Psoas muscle (tissue), 8 donors: ENCODE measurements around the gene DNPEP. TPM values are rescaled to one million over a fixed set of nuclear protein-coding genes. Genes with fewer than 3 reads are reported as not detected.

Source experiments
- ATAC-seq, 4 donors: fragments of 200-7000 bp; cut with Tn5 transposase; one replicate each; pipeline ENCODE4 v1.9.1; 2020; ENCODE audit warnings: moderate library complexity in 3 of 4, mild to moderate bottlenecking in 2 of 4
- DNase-seq, 2 donors: peaks; one replicate each; pipeline ENCODE4 v3.0.0-alpha.2; 2020
- H3K27ac ChIP-seq: fragments of 200-600 bp; one replicate; pipeline ENCODE4 v1.8.0; 2022
- H3K27me3 ChIP-seq, 3 donors: fragments of 200-600 bp in 1 of 3; one replicate each; pipeline versions ENCODE4 v1.6.1 to v1.8.0; 2013 to 2022; ENCODE audit warnings: low read length in 2 of 3, mild to moderate bottlenecking in 2 of 3, moderate library complexity in 1 of 3; ENCODE audit not compliant: insufficient read depth in 3 of 3
- H3K36me3 ChIP-seq, 2 donors: fragments of 200-600 bp in 1 of 2; one replicate each; pipeline versions ENCODE4 v1.6.1 to v1.8.0; 2013 to 2022; ENCODE audit warnings: low read depth in 1 of 2, mild to moderate bottlenecking in 1 of 2, moderate library complexity in 1 of 2; ENCODE audit not compliant: insufficient read depth in 1 of 2
- H3K4me1 ChIP-seq: fragments of 200-600 bp; one replicate; pipeline ENCODE4 v1.8.0; 2022
- H3K4me3 ChIP-seq: fragments of 200-600 bp; one replicate; pipeline ENCODE4 v1.8.0; 2022; ENCODE audit warnings: mild to moderate bottlenecking
- H3K9me3 ChIP-seq: fragments of 200-600 bp; one replicate; pipeline ENCODE4 v1.8.0; 2022
- CTCF ChIP-seq: fragments of 200-600 bp; IDR thresholded peaks from one replicate; pipeline ENCODE4 v1.8.0; 2022; ENCODE audit warnings: antibody characterized with exemption
- WGBS, 3 donors: extraction: QIAGEN DNeasy Blood & Tissue Kit; methylation state at CpG; one replicate each; pipeline versions ENCODE4 v1.1.6 to v1.1.7; 2013; 5-methylcytosine and 5-hydroxymethylcytosine counted together
- intact Hi-C, 2 donors: fragments of 100-400 bp; cut with DNase I; formaldehyde crosslinking; loops; one replicate each; pipeline versions ENCODE4 v1.11.0 to v1.14.2; 2022
- polyA plus RNA-seq, 3 donors: library from polyadenylated mRNA; stranded (reverse); fragments of 200-250 nt; gene quantifications; one replicate each; pipeline ENCODE4 v1.2.3, GENCODE V29; 2013
- total RNA-seq, 4 donors: library from RNA; stranded (reverse); fragmentation: NEBNext Ultra II Directional in 2 of 4; extraction: Animal tissue kit (Norgen Biotek cat#: 25700) in 2 of 4; gene quantifications; one replicate each; pipeline versions ENCODE4 v1.2.1 to v1.2.4, GENCODE V29; 2021 to 2023
- donor health status: healthy with polysubstance abuse.
- donor health status: DM: no; HTN: no; CAD: no; lungs with moderate emphysema.
- donor health status: Bipolar disorder and iron deficiency.
- donor health status: healthy.
- donor health status: DM: yes; HTN: yes; CAD: no.
- donor health status: DM: no; HTN: no; CAD: no.
- donor health status: DM: no; HTN: no; CAD: no.
- donor health status: DM: yes; HTN: yes; CAD: no.

Gene DNPEP
- total and polyA plus RNA-seq, 7 donors: 46.7 to 93.1 (median 65.4) TPM

GRCh38 chr2:219404291-219404910 lies 16.7 kb upstream of the DNPEP start:
- TF ChIP-seq CTCF: no peak
- peaks cover 72% of the 10 kb centered on the region for H3K4me1 ChIP-seq
- ATAC-seq (peak; percentile 60 to 71 (median 68)), DNase-seq (peak; percentile 64 to 85)
- no peaks in the 10 kb centered on the region for H3K36me3 ChIP-seq
- no peaks in the 10 kb centered on the region for H3K9me3 ChIP-seq
- intact Hi-C loops: loop anchor here (2.0 to 5.0 kb wide), 4 partner anchors 14 to 128 kb away; partner anchors contain the start of genes DES (in 1 of the 2) and SPEG (in 1 of the 2)
- peak overlapping the region; percentile 56 for H3K4me3 ChIP-seq
- 22 to 37% (median 26%) methylated on average over 10 of the region's 10 CpGs for WGBS, 3 donors
- peak overlapping the region; percentile 98 for H3K27ac ChIP-seq
- no peaks in the 10 kb centered on the region for H3K27me3 ChIP-seq

GRCh38 chr2:219403861-219404260 lies 16.1 kb upstream of the DNPEP start:
- 57 to 92% (median 70%) methylated on average over 9 of the region's 9 CpGs for WGBS, 3 donors

DNA sequence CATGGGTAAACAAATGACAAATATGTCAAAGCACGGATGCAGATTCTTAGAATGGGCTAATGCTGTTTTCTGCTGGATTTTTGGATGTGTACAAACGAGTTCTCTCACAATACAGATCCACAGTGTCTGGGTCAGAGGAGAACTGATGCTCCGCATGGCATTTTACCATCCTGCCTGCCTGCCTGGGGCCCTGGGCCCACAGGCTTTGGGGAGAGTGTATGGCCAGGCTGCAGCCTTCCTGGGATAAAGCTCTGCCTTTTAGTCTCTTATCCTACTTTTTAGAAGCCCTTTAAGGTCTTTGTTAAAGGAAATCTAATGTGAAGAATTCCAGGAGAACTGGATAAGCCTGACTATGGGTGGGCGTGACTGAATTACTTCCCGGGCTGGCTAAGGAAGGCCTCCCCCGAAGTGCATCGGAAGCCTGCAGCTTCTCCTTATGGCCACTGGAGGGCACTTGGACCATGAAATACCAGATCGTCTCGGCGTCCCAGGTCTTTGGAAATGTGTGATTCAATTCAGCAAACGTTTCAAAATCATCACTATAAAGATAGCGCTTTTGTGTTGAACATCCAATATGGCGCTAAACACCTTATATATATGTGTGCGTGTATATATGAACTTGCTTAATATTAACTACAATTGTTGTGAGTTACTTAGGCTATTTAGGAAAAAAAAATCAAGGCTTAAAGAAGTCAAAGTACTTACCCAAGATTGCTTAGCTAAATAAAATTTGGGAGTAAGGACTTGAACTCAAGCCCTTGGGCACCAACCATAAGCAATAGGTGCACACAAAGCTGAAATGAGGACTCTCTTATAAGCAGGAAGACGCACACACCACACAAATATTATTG lies 15.2 kb upstream of the DNPEP start:
- H3K27ac ChIP-seq: peak overlapping the region; percentile 98
- DNase-seq (peak; percentile 65 to 81), ATAC-seq (peak in 3 of 4 donors; percentile 14 to 30 (median 16))
- no peak overlapping the region for H3K4me3 ChIP-seq
- WGBS, 3 donors: 20 to 21% (median 20%) methylated on average over 15 of the region's 15 CpGs
- no peaks in the 10 kb centered on the region for H3K36me3 ChIP-seq
- H3K27me3 ChIP-seq: no peaks in the 10 kb centered on the region
- no peaks in the 10 kb centered on the region for H3K9me3 ChIP-seq
- intact Hi-C loops: loop anchor here (1.0 to 5.0 kb wide), 4 partner anchors 32 to 129 kb away; partner anchors contain the start of gene SPEG (in 1 of the 2)
- peak; percentile 93 for TF ChIP-seq CTCF
- peaks cover 81% of the 10 kb centered on the region for H3K4me1 ChIP-seq

More at GRCh38 chr2:219403861-219404260, 16.1 kb upstream of the DNPEP start:
- TF ChIP-seq CTCF: no peak
- peak overlapping the region; percentile 98 for H3K27ac ChIP-seq
- H3K9me3 ChIP-seq: no peaks in the 10 kb centered on the region
- intact Hi-C loops: loop anchor here (1.0 to 5.0 kb wide), 5 partner anchors 15 to 128 kb away; partner anchors contain the start of genes SPEG (in 2 of the 2) and DES (in 1 of the 2)
- DNase-seq (no peak), ATAC-seq (no peak)
- H3K4me1 ChIP-seq: peaks cover 73% of the 10 kb centered on the region
- no peaks in the 10 kb centered on the region for H3K36me3 ChIP-seq
- H3K27me3 ChIP-seq: no peaks in the 10 kb centered on the region
- H3K4me3 ChIP-seq: peak overlapping the region; percentile 56

DNA sequence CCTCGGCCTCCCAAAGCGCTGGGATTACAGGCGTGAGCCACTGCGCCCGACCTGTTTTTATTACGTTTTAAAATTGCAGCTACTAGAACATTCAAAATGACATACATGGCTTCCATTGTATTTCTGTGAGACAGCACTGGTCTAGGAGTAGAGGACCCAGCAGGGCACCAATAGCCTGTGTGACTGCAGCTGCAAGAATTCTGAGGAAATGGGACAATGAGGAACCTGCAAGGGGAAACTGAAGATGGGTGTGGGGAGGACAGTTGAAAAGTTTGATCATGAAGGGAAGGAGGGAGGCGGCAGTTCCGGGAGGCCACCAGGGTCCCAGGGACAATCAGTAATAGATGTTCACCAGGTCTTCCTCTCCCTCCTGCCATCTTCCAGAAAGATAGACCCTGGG lies 13.9 kb upstream of the DNPEP start:
- Histone ChIP-seq H3K27ac (peak overlapping the region; percentile 98), H3K9me3 (no peaks in the 10 kb centered on the region), H3K4me1 (peaks cover 76% of the 10 kb centered on the region), H3K4me3 (no peak overlapping the region), H3K27me3 (no peaks in the 10 kb centered on the region), H3K36me3 (no peaks in the 10 kb centered on the region)
- WGBS, 3 donors: 75 to 89% (median 85%) methylated on average over 8 of the region's 8 CpGs
- ATAC-seq (no peak), DNase-seq (no peak)
- TF ChIP-seq CTCF: no peak
- intact Hi-C loops: loop anchor here (2.0 to 5.0 kb wide), 3 partner anchors 33 to 131 kb away; partner anchors contain the start of gene SPEG (in 1 of the 2)
